Activated naive CD4-positive, alpha-beta T cell treated with anti-CD3 and anti-CD28 coated beads, Interleukin-2, amount 50 U/mL, for 24 hours (primary cell): ENCODE data around the gene TRIM7.

ENCODE experiments used
- H3K27ac Mint-ChIP-seq: one replicate; pipeline ENCODE4 v1.8.0; 2021; ENCODE audit warnings: mild to moderate bottlenecking, mixed read lengths
- H3K27me3 Mint-ChIP-seq: one replicate; pipeline ENCODE4 v1.8.0; 2021; ENCODE audit warnings: mixed read lengths
- H3K36me3 Mint-ChIP-seq: one replicate; pipeline ENCODE4 v1.8.0; 2021; ENCODE audit warnings: mixed read lengths
- H3K4me1 Mint-ChIP-seq: one replicate; pipeline ENCODE4 v1.8.0; 2021; ENCODE audit warnings: mixed read lengths
- H3K4me3 Mint-ChIP-seq: one replicate; pipeline ENCODE4 v1.8.0; 2021; ENCODE audit warnings: mild to moderate bottlenecking, mixed read lengths
- H3K9me3 Mint-ChIP-seq: one replicate; pipeline ENCODE4 v1.8.0; 2021; ENCODE audit warnings: mixed read lengths

TRIM7 gene

GRCh38 chr5:181204826-181205760 is at the start of gene TRIM7:
TRIM7 (minus strand) TSS chr5:181205196; CDS start chr5:181205110, 86 bp downstream.
- H3K27ac Mint-ChIP-seq = peak within 1 kb of the TSS; percentile 99
- H3K4me3 Mint-ChIP-seq = peak within 1 kb of the TSS; percentile 92
- peaks cover 36% of the 10 kb centered on the region for H3K4me1 Mint-ChIP-seq
- peaks cover 4% of the 10 kb centered on the region for H3K27me3 Mint-ChIP-seq
- H3K9me3 Mint-ChIP-seq = no peaks in the 10 kb centered on the region
- H3K36me3 Mint-ChIP-seq = peaks cover 5% of the 10 kb centered on the region

- Mint-ChIP-seq H3K27ac (peak overlapping the region; percentile 71), H3K36me3 (peaks cover 5% of the 10 kb centered on the region), H3K4me3 (peak overlapping the region; percentile 96), H3K9me3 (no peaks in the 10 kb centered on the region), H3K4me1 (peaks cover 65% of the 10 kb centered on the region), H3K27me3 (no peaks in the 10 kb centered on the region)
Measured at GRCh38 chr5:181248277-181248676, 43.3 kb upstream of the TRIM7 start.

- H3K27me3 Mint-ChIP-seq = no peaks in the 10 kb centered on the region
- peaks cover 22% of the 10 kb centered on the region for H3K36me3 Mint-ChIP-seq
- H3K9me3 Mint-ChIP-seq = no peaks in the 10 kb centered on the region
- H3K4me1 Mint-ChIP-seq = peaks cover 68% of the 10 kb centered on the region
- peak overlapping the region; percentile 96 for H3K4me3 Mint-ChIP-seq
- H3K27ac Mint-ChIP-seq = peak overlapping the region; percentile 96
Measured at GRCh38 chr5:181246276-181247049, 41.5 kb upstream of the TRIM7 start.

- H3K4me1 Mint-ChIP-seq = peaks cover 73% of the 10 kb centered on the region
Measured at GRCh38 chr5:181245427-181246275, 40.7 kb upstream of the TRIM7 start.

GRCh38 chr5:181243564-181244343 is 38.8 kb upstream of the TRIM7 start, which contains the start of gene RACK1:
RACK1 (minus strand) TSS chr5:181243906; CDS start chr5:181243800, 106 bp downstream.
- H3K9me3 Mint-ChIP-seq = no peaks in the 10 kb centered on the region
- H3K36me3 Mint-ChIP-seq = peaks cover 31% of the 10 kb centered on the region
- H3K27ac Mint-ChIP-seq = peak within 1 kb of the TSS; percentile 99
- peaks cover 64% of the 10 kb centered on the region for H3K4me1 Mint-ChIP-seq
- H3K4me3 Mint-ChIP-seq = peak within 1 kb of the TSS; percentile 96
- H3K27me3 Mint-ChIP-seq = no peaks in the 10 kb centered on the region

More at GRCh38 chr5:181245427-181246275, 40.7 kb upstream of the TRIM7 start:
- H3K36me3 Mint-ChIP-seq = peaks cover 25% of the 10 kb centered on the region
- no peaks in the 10 kb centered on the region for H3K9me3 Mint-ChIP-seq
- H3K4me3 Mint-ChIP-seq = peak overlapping the region; percentile 96
- peak overlapping the region; percentile 96 for H3K27ac Mint-ChIP-seq
- H3K27me3 Mint-ChIP-seq = no peaks in the 10 kb centered on the region

- peak overlapping the region; percentile 99 for H3K27ac Mint-ChIP-seq
Measured at GRCh38 chr5:181243018-181243563, 38.1 kb upstream of the TRIM7 start.

GRCh38 chr5:181242031-181242451 is 37.0 kb upstream of the TRIM7 start:
- Mint-ChIP-seq H3K27ac (peak overlapping the region; percentile 99), H3K36me3 (peaks cover 42% of the 10 kb centered on the region), H3K27me3 (no peaks in the 10 kb centered on the region), H3K4me1 (peaks cover 57% of the 10 kb centered on the region), H3K4me3 (peak overlapping the region; percentile 96), H3K9me3 (no peaks in the 10 kb centered on the region)

More at GRCh38 chr5:181243018-181243563, 38.1 kb upstream of the TRIM7 start:
- H3K4me1 Mint-ChIP-seq = peaks cover 63% of the 10 kb centered on the region
- H3K27me3 Mint-ChIP-seq = no peaks in the 10 kb centered on the region
- H3K9me3 Mint-ChIP-seq = no peaks in the 10 kb centered on the region
- H3K36me3 Mint-ChIP-seq = peaks cover 35% of the 10 kb centered on the region
- H3K4me3 Mint-ChIP-seq = peak overlapping the region; percentile 96

- Mint-ChIP-seq H3K4me1 (peaks cover 56% of the 10 kb centered on the region), H3K36me3 (peaks cover 45% of the 10 kb centered on the region), H3K4me3 (peak overlapping the region; percentile 96), H3K27me3 (no peaks in the 10 kb centered on the region), H3K27ac (peak overlapping the region; percentile 99), H3K9me3 (no peaks in the 10 kb centered on the region)
Measured at GRCh38 chr5:181241393-181241975, 36.5 kb upstream of the TRIM7 start.

GRCh38 chr5:181239062-181239663 is 34.2 kb upstream of the TRIM7 start:
- H3K4me1 Mint-ChIP-seq = peaks cover 38% of the 10 kb centered on the region
- no peaks in the 10 kb centered on the region for H3K27me3 Mint-ChIP-seq
- H3K27ac Mint-ChIP-seq = peak overlapping the region; percentile 74
- H3K9me3 Mint-ChIP-seq = no peaks in the 10 kb centered on the region
- H3K36me3 Mint-ChIP-seq = peaks cover 50% of the 10 kb centered on the region
- peak overlapping the region; percentile 53 for H3K4me3 Mint-ChIP-seq

GRCh38 chr5:181237729-181238385 is 32.9 kb upstream of the TRIM7 start:
- Mint-ChIP-seq H3K4me3 (peak overlapping the region; percentile 61), H3K27ac (peak overlapping the region; percentile 76), H3K36me3 (peaks cover 41% of the 10 kb centered on the region), H3K9me3 (no peaks in the 10 kb centered on the region), H3K4me1 (peaks cover 33% of the 10 kb centered on the region), H3K27me3 (no peaks in the 10 kb centered on the region)

- Mint-ChIP-seq H3K36me3 (peaks cover 36% of the 10 kb centered on the region), H3K27ac (peak overlapping the region; percentile 78), H3K27me3 (no peaks in the 10 kb centered on the region)
Measured at GRCh38 chr5:181236954-181237641, 32.1 kb upstream of the TRIM7 start.

GRCh38 chr5:181236471-181236870 is 31.5 kb upstream of the TRIM7 start:
- peaks cover 31% of the 10 kb centered on the region for H3K4me1 Mint-ChIP-seq

More at GRCh38 chr5:181236954-181237641, 32.1 kb upstream of the TRIM7 start:
- Mint-ChIP-seq H3K9me3 (no peaks in the 10 kb centered on the region), H3K4me1 (peaks cover 35% of the 10 kb centered on the region), H3K4me3 (peak overlapping the region; percentile 15)

More at GRCh38 chr5:181236471-181236870, 31.5 kb upstream of the TRIM7 start:
- H3K9me3 Mint-ChIP-seq = no peaks in the 10 kb centered on the region
- H3K4me3 Mint-ChIP-seq = no peak overlapping the region
- no peaks in the 10 kb centered on the region for H3K27me3 Mint-ChIP-seq
- peaks cover 31% of the 10 kb centered on the region for H3K36me3 Mint-ChIP-seq
- peak overlapping the region; percentile 78 for H3K27ac Mint-ChIP-seq
